Breast epithelium (tissue), 4 donors: ENCODE measurements around the gene DHRS3. TPM values are rescaled to one million over a fixed set of nuclear protein-coding genes. Genes with fewer than 3 reads are reported as not detected.
A peak's percentile ranks its signal among the peaks of the same experiment; 100 is the strongest.

Source experiments
- DNase-seq, 2 donors: peaks; one replicate each; pipeline ENCODE4 v3.0.0-alpha.2; 2019; ENCODE audit warnings: low spot score in 2 of 2
- H3K27ac ChIP-seq, 2 donors: fragments of 200-600 bp; sonication (generic) in 1 of 2; one replicate each; pipeline ENCODE4 v1.5.1; 2016 to 2019; ENCODE audit warnings: mild to moderate bottlenecking in 1 of 2
- H3K27me3 ChIP-seq, 2 donors: fragments of 200-600 bp; sonication (generic) in 1 of 2; one replicate each; pipeline versions ENCODE4 v1.5.1 to v1.6.0; 2017 to 2019; ENCODE audit warnings: control low read depth in 1 of 2, mild to moderate bottlenecking in 1 of 2
- H3K36me3 ChIP-seq: fragments of 200-600 bp; one replicate; pipeline ENCODE4 v1.5.1; 2019
- H3K4me1 ChIP-seq, 2 donors: fragments of 200-600 bp; sonication (generic); one replicate each; pipeline ENCODE4 v1.5.1; 2016 to 2019; ENCODE audit warnings: control low read depth in 1 of 2
- H3K4me3 ChIP-seq, 3 donors: fragments of 200-600 bp; sonication (generic); 1 replicate in 2 of 3; 2 replicates in 1 of 3; pipeline ENCODE4 v1.5.1; 2016 to 2019; ENCODE audit warnings: mild to moderate bottlenecking in 3 of 3, moderate library complexity in 2 of 3
- H3K9me3 ChIP-seq, 2 donors: fragments of 200-600 bp; sonication (generic) in 1 of 2; one replicate each; pipeline ENCODE4 v1.5.1; 2016 to 2019; ENCODE audit warnings: control low read depth in 1 of 2
- POLR2A ChIP-seq: fragments of 450-650 bp; IDR thresholded peaks from one replicate; pipeline ENCODE4 v1.6.1; 2016; ENCODE audit warnings: antibody characterized with exemption, mild to moderate bottlenecking, moderate library complexity
- POLR2AphosphoS5 ChIP-seq, 3 donors: sonication (generic); formaldehyde crosslinking; IDR thresholded peaks; one replicate each; pipeline ENCODE4 v1.6.1; 2017; ENCODE audit warnings: antibody characterized with exemption in 3 of 3
- intact Hi-C: fragments of 100-400 bp; cut with DNase I; formaldehyde crosslinking; loops from one replicate; pipeline ENCODE4 v1.15.1; 2023; ENCODE audit warnings: low total_unique reads
- total RNA-seq, 3 donors: library from RNA; depleted of rRNA; stranded (reverse); fragments of >200 nt; gene quantifications; one replicate each; pipeline ENCODE4 v1.1.0, GENCODE V29; 2016
- TF ChIP-seq, protein P1 (sequence below), 3 donors: fragments of 450-650 bp; IDR thresholded peaks; one replicate each; pipeline ENCODE4 v1.5.1; 2016 to 2017; ENCODE audit warnings: antibody characterized with exemption in 3 of 3, mild to moderate bottlenecking in 3 of 3, moderate library complexity in 3 of 3

The DHRS3 gene
- total RNA-seq, 3 donors from 2014 or later: 109 to 151 (median 117) TPM

GRCh38 chr1:12600880-12601633 lies 17.0 kb downstream of the DHRS3 start:
- H3K9me3 ChIP-seq: no peaks in the 10 kb centered on the region
- peaks cover 7 to 37% of the 10 kb centered on the region in 2 donors for H3K4me1 ChIP-seq
- no peak for DNase-seq
- H3K27ac ChIP-seq: peak overlapping the region; percentile 64 to 96
- no peaks in the 10 kb centered on the region for H3K36me3 ChIP-seq
- intact Hi-C loops: no loop called here
- no peak overlapping the region for H3K4me3 ChIP-seq
- TF ChIP-seq, protein P1, sequence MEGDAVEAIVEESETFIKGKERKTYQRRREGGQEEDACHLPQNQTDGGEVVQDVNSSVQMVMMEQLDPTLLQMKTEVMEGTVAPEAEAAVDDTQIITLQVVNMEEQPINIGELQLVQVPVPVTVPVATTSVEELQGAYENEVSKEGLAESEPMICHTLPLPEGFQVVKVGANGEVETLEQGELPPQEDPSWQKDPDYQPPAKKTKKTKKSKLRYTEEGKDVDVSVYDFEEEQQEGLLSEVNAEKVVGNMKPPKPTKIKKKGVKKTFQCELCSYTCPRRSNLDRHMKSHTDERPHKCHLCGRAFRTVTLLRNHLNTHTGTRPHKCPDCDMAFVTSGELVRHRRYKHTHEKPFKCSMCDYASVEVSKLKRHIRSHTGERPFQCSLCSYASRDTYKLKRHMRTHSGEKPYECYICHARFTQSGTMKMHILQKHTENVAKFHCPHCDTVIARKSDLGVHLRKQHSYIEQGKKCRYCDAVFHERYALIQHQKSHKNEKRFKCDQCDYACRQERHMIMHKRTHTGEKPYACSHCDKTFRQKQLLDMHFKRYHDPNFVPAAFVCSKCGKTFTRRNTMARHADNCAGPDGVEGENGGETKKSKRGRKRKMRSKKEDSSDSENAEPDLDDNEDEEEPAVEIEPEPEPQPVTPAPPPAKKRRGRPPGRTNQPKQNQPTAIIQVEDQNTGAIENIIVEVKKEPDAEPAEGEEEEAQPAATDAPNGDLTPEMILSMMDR (IDR thresholded peaks at IDR 0.05): peak in 2 of 3 donors; percentile 40 to 41
- no peak for TF ChIP-seq POLR2AphosphoS5 (IDR thresholded peaks at IDR 0.05)
- no peaks in the 10 kb centered on the region for H3K27me3 ChIP-seq

DNA sequence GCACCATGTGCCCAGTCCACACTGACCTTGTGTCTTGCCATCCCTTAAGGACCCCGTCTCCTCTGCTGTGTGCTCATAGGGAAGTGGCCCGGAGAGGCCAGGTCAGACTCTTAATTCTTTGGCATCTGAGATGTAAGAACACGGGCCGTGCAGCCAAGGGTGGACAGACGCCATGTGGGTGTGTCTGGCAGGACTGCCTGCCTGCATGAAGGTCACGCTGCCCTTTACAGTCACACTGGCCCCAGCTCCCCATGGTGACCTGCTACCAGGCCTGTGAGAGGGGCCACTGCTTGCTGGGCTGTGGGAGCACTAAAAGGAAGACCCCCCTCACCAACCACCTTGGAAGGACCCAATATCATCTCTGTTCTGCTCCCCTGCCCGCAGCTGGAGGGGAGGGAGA lies 17.7 kb downstream of the DHRS3 start:
- Histone ChIP-seq H3K4me1 (peaks cover 10 to 38% of the 10 kb centered on the region in 2 donors), H3K27ac (peak overlapping the region; percentile 60 to 96), H3K9me3 (no peaks in the 10 kb centered on the region), H3K27me3 (no peaks in the 10 kb centered on the region), H3K36me3 (no peaks in the 10 kb centered on the region), H3K4me3 (no peak overlapping the region)
- no peak for DNase-seq
- intact Hi-C loops: no loop called here
- TF ChIP-seq, protein P1 (IDR thresholded peaks at IDR 0.05): no peak
- TF ChIP-seq POLR2A (no peak), POLR2AphosphoS5 (IDR thresholded peaks at IDR 0.05) (no peak)

- Histone ChIP-seq H3K4me1 (peaks cover 16 to 42% of the 10 kb centered on the region in 2 donors), H3K36me3 (no peaks in the 10 kb centered on the region), H3K9me3 (no peaks in the 10 kb centered on the region), H3K4me3 (no peak overlapping the region), H3K27ac (peak overlapping the region; percentile 96 to 97), H3K27me3 (no peaks in the 10 kb centered on the region)
- TF ChIP-seq, protein P1 (IDR thresholded peaks at IDR 0.05): no peak
- TF ChIP-seq POLR2A (no peak), POLR2AphosphoS5 (IDR thresholded peaks at IDR 0.05) (no peak)
- DNase-seq: no peak
- intact Hi-C loops: no loop called here
Observed at GRCh38 chr1:12599657-12600056, 18.4 kb downstream of the DHRS3 start.

DNA sequence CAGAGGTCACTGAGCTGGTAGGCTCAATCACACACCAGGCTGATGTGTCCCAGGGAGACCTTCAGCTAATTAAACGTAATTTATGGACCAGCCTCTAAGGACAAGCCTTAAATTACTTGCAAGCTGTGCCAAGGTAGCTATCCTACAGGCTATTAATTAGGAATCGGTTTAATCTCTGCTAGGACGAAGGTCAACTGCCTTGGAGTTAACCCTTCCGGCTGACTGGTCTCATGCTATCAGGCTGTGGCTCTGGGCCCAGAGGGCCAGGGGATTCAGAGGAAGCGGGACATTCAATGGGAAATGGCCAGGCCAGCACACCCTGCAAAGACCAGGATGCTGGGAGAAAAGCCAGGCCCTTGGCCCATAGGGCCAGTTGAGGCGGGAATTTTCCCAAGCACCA lies 19.0 kb downstream of the DHRS3 start:
- H3K9me3 ChIP-seq: no peaks in the 10 kb centered on the region
- TF ChIP-seq, protein P1 (IDR thresholded peaks at IDR 0.05): no peak
- no peak for TF ChIP-seq POLR2A
- TF ChIP-seq POLR2AphosphoS5 (IDR thresholded peaks at IDR 0.05): no peak
- no peaks in the 10 kb centered on the region for H3K27me3 ChIP-seq
- no peaks in the 10 kb centered on the region for H3K36me3 ChIP-seq
- peak overlapping the region; percentile 96 to 97 for H3K27ac ChIP-seq
- no peak for DNase-seq
- H3K4me3 ChIP-seq: no peak overlapping the region
- intact Hi-C loops: no loop called here
- peaks cover 23 to 47% of the 10 kb centered on the region in 2 donors for H3K4me1 ChIP-seq

- H3K36me3 ChIP-seq: no peaks in the 10 kb centered on the region
- peaks cover 20 to 47% of the 10 kb centered on the region in 2 donors for H3K4me1 ChIP-seq
- peak overlapping the region in 1 of 3 donors; percentile 10 for H3K4me3 ChIP-seq
- H3K9me3 ChIP-seq: no peaks in the 10 kb centered on the region
- DNase-seq: peak; percentile 90 to 91
- intact Hi-C loops: no loop called here
- TF ChIP-seq POLR2AphosphoS5 (IDR thresholded peaks at IDR 0.05): peak in 2 of 3 donors; percentile 42 to 75
- no peak for TF ChIP-seq POLR2A
- H3K27ac ChIP-seq: peak overlapping the region; percentile 96 to 97
- H3K27me3 ChIP-seq: no peaks in the 10 kb centered on the region
Observed at GRCh38 chr1:12597792-12598191, 20.2 kb downstream of the DHRS3 start.
